GM21717 (cell line): Measurements from ENCODE around the gene CCDC3.
"Not testable (repeated sequence)": the region's sequence is repeated elsewhere in the genome, so short reads cannot be mapped to it uniquely, and the experiment has no call there.

Source experiments
- ATAC-seq: cut with Tn5 transposase; IDR thresholded peaks from one replicate; pipeline ENCODE4 v1.9.1; 2021; ENCODE audit warnings: mild to moderate bottlenecking, moderate library complexity; ENCODE audit not compliant: unreplicated experiment

The CCDC3 gene

GRCh38 chr10:12897278-12897677 is 104.2 kb downstream of the CCDC3 start:
- no peak for ATAC-seq

DNA sequence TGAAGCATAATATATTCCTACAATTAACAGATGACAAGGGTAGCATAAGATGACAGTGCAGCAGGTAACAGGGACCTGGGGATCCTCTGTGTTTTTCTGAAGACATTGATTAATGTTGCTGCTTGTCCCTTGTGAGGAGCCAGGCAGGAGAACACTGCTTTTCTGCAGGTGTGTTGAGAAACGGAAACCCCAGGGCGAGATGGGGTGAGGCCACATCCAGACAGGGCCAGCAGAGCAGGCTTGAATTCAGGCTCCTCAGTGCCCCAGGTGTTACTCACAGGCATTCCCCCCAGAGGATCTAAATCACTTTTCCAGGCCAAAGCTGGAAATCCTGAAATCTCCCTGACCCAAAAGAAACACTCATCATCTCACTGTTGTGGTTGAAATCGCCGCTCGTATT is 105.3 kb downstream of the CCDC3 start:
- ATAC-seq: no peak

DNA sequence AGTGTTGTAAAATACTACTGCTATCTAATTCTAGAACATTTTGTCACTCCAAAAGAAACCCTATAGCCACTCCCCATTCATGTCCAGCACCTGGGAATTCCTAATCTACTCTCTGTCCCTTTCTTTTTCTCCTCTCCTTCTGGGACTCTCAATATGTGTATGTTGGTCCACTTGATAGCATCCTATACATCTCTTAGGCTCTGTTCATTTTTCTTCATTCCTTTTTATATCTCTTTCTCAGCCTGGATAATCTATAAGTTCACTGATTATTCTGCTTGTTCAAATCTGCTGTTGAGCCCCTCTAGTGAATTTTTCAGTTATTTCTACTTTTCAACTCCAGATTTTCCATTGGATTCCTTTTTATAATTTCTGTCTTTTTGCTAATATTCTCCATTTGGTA is 108.6 kb downstream of the CCDC3 start:
- ATAC-seq: no peak

GRCh38 chr10:12890958-12891357 is 110.6 kb downstream of the CCDC3 start:
- ATAC-seq: no peak

DNA sequence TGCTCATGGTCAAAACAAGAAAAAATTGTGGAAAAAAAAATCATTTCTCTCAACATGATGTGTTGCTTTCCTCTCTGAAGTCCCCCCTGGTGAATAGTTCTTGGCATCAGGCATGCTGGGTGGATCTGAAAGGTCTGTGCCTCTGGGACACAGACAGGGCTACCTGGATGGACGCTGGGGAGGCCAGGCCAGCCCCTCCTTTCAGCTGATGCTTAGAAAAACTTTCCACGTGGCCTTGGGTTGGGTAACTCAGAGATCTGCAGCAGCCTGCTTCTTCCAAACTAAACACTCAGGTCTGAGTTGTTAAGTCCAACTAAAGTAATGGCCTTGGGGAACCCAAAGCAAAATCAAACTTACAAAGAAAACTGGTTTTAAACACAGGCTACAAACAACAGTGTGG is 113.0 kb downstream of the CCDC3 start:
- ATAC-seq: no peak

DNA sequence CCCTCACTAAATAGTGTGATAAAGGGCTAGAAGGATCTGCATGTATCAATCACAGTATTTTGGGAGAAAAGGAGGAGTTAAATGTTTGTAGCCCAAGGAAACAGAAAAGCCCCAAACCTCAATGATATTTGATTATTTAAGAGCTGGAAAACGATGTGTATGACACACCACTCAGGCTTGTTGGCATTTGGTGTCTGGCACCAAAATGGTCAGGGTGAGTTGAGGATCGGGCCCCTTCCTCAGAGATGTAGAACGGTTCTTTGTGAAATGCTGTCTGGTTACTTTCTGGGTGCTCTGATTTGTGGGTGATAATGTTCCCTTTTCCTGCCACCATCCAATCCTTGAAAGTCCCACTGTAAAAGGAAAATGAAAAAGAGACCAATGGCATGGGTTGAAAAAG is 113.7 kb downstream of the CCDC3 start:
- no peak for ATAC-seq

DNA sequence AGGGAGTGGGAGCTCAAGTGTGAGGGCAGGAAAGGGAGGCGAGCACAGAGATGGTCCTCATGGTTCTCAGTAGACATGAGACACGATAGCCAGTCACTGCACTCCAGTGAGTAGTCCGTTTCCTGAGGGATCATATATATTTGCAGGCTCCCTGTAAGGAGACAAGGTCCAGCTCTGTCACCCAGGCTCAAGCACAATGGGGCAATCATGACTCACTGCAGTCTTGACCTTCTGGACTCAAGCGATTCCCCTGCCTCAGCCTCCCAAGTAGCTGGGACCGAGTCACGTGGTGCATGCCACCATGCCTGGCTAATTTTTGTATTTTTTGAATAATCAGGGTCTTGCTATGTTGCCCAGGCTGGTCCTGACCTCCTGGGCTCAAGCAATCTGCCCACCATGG is 116.7 kb downstream of the CCDC3 start:
- no peak for ATAC-seq

GRCh38 chr10:12880423-12880822 is 121.1 kb downstream of the CCDC3 start:
- ATAC-seq: no peak

DNA sequence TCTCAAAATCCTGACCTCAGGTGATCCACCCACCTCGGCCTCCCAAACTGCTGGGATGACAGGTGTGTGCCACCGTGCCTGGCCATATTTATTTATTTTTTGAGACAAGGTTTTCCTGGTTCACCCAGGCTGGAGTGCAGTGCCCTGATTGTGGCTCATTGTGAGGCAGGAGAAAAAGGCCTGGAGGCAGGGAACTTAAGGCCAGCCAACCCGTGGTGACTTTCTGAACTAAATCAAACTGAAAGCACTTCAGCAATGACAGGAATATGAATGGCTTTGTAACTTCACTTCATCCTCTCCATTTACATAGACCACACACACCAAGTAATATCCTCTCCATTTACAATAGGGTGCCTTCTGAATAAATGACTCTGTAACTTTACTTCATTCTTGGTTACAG is 124.4 kb downstream of the CCDC3 start:
- no peak for ATAC-seq

DNA sequence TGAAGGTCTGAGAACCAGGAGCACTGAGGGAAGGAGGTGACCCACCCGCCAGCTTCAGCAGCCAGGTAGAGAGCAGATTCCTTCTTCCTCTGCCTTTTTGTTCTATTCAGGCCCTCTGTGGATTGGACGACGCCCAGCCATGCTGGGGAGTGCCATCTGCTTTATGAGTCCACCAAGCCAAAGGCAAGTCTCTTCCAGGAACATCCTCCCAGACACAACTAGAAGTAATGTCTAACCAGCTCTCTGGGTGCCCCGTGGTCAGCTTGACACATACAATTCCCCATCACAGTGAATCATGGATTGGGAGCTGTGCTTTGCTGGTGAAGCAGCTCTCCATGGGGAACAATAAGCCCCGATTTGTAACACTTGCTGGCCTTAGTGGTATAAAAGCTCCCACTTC is 125.2 kb downstream of the CCDC3 start:
- ATAC-seq: no peak

DNA sequence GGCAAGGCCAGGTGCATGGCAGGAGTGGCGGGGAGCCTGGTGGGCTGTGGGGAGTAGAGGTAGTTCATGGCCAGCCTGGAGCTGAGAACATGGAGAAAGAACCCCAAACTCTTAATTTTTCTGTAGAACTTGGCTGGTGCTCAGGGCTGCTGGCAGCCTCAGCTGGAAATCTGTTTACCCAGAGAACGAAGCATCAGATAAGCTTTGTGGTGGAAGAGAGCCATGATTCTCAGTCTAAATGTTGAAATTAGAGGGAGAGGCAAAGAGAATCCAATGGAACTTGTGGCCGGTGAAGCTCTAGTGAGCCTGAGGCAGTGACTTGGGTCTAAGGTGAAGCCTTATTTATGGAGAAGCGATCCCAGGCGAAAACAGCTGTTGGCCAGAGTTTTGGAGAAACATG is 126.4 kb downstream of the CCDC3 start:
- ATAC-seq: no peak

GRCh38 chr10:12874501-12874900 is 127.0 kb downstream of the CCDC3 start:
- ATAC-seq: no peak

GRCh38 chr10:12873172-12873571 is 128.3 kb downstream of the CCDC3 start:
- ATAC-seq: no peak

- ATAC-seq: no peak
Observed at GRCh38 chr10:12872577-12872976, 128.9 kb downstream of the CCDC3 start.

DNA sequence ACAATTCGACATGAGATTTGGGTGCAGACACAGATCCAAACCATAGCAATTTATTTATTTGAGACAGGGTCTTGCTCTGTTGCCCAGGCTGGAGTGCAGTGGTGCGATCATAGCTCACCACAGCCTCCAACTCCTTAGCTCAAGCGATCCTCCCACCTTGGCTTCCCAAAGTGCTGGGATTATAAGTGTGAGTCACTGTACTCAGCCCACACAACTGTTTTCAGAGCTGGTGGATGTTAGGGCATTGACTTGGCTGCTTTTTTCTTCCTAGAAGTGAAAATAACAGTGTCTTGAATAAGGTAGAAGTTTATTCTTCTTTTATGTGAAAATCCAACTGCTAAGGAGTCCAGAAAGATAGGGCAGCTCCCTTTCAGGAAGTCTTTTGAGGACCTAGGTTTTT is 132.1 kb downstream of the CCDC3 start:
- ATAC-seq: no peak

DNA sequence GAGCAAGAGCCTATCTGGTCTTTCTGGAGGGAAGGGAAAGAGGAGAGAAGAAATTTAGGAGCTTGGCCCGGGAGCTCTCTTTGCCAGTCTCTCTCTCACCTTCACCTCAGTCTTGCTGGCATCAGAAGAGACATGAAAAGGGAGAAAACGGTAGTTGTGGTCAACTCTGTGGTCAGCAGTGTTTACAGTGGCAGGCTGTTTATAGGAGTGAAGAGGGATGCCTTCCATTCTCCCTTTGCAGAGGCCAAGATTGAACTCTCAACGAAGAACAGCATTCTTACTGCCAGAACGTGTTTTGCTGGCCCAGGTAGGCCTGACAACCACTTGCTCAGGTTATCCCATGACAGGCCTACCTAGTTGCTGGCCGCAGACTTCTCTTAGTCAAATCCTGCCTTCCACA is 133.3 kb downstream of the CCDC3 start:
- no peak for ATAC-seq

DNA sequence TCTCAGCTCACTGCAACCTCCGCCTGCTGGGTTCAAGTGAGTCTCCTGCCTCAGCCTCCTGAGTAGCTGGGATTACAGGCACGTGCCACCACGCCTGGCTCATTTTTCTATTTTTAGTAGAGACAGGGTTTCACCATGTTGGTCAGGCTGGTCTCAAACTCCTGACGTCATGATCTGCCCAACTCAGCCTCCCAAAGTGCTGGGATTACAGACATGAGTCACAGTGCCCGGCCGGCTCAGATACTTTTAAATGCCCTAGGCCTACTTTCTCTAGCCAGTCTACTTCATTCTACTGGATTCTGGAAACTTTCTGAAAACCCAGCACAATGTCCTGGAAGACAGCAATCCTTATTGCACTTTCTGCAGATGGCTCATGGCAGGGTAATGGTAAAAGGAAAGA is 136.0 kb downstream of the CCDC3 start:
- ATAC-seq: not testable (repeated sequence)

- no peak for ATAC-seq
Observed at GRCh38 chr10:12862459-12862858, 139.1 kb downstream of the CCDC3 start.

GRCh38 chr10:12854988-12855387 is 146.5 kb downstream of the CCDC3 start:
- ATAC-seq: no peak

- ATAC-seq: no peak
Observed at GRCh38 chr10:12852687-12853086, 148.8 kb downstream of the CCDC3 start.

DNA sequence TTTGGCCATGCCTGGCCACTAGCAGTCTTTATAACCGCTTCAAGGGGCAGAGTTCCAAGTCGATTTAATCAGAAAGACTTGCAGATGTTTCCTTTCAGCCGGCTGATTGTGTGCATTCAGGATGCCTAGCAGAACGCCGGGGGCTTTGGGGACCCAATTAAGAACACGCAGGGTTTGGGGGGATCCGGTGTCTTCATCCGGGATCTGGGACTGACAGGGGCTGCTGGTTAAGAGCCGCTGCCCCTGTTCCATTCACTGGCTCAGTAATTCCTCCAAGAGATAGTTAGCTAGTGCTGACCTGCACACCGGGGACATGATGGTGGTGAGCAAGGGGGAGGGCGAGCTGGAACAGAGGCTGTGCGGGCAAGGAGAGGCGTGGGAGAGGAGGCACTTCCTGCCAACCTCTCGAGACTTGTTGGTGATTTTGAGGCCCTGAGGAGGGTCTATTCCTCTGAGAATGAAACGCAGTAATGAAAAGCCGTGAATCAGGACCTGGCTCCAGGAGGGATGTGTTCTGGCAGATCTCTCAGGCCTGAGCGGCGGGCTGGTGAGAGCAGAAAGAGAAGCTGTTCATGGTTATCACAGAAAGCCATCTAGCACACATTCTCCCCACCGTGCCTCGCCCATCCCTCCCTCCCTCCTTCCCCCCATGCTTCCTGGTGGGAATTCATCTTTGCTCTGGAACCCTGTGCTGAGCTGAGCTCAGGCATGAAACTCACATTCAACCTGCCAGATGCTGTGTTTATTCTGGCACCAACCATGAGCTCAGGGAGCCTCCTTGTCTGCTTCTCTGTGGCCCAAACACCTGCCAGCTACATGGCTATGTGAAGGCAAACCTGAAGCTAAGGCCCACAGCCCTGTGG is 152.0 kb downstream of the CCDC3 start:
- no peak for ATAC-seq

GRCh38 chr10:12848439-12849173 is 152.9 kb downstream of the CCDC3 start:
- ATAC-seq: no peak
